HL-60/S4 (cell line): ENCODE results near the gene IDS.

ENCODE experiments used
- in situ Hi-C: fragments of 300-500 bp; cut with MboI; formaldehyde crosslinking; loops from 2 replicates; pipeline ENCODE4 v1.14.3; 2022; ENCODE audit warnings: low sequenced_read_pairs

Gene IDS

DNA sequence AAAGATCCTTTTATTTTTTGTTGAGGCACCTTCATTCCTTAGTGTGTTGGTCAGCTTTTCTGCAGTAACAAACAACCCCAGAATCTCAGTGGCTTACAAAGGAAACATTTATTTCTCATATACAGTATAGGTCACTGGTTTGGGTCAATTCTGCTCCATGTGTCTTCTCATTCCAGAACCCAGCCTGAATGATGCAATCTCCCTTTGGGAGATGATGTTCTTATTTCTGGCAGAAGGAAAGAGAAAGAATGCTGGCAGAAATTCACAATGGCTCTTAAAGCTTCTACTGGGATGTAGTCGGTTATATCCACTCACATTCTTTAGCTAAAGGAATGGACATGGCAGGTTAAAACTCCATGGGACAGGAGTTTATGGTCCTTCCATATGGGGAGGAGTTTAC is 42.3 kb downstream of the IDS start:
- in situ Hi-C loops = no loop called here

DNA sequence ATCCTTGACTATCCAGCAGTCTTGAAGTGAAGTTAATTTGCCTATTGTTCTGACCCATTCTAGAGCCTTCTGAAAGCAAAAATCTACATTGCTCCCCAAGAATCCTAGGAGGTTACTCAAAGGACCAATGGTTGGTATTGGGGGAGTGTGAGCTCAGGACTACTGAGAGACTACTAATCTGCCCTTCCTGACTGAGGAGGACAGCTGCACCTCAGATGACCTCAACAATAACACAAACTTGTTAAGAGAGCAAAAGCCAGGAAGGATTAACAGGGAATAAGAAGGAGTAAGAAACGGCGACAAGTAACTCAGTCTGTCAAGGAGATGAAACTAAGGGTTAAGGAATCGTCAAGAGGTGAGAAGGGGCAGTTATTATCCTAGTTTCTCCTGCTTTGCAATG is 43.4 kb downstream of the IDS start:
- in situ Hi-C loops = no loop called here

DNA sequence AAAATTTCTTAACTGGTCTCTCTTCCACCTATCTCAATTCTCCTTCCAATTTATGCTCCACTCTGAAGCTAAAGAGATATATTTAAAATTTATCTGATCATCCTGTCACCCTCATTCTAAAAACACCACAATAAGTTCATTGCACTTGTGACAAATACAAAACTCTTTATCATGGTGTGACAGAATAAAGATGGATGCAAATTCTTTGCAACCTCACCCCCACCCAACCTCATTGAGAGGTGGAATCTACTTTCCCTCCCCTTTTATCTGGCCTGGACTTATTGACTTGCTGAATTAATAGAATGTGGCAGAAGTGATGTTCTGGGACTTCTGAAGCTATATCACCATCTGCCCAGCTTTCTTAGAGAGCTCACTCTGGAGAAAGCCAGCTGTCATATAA is 46.5 kb downstream of the IDS start:
- in situ Hi-C loops = no loop called here

DNA sequence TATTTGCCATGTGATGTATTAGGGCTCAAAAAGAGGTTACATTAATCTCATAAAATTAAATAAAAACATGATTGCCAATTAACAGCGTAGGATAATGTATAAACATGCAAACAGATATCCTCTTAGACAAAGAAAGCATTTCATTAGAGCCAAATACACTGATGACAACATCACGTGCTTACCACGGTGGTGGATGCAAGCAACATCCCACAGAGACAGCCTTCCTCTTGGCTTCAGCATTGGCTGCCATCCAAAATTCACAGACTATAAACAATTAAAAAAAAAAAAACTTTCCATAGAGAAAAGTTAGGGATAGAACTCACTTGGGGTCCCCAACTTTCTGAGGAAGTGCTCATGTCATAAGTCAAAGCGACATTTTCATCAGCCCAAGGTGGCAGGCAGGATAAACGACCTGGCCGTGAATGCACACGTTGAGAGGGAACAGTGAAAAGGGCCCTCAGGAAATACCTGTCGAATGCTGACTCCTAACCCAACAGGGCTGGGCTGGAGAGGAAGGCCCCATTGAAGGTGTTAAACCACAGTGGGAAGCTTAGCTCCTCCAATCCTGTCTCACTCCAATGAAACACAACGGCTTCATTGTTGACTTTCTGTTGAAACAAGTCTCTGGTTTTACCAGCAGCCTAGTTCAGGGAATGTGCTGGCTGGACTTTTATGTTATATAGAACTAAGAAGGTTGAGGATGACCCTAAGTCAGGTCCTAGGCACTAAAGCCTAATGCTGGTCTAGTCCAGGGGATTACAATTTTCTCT is 48.4 kb downstream of the IDS start:
- in situ Hi-C loops = no loop called here

DNA sequence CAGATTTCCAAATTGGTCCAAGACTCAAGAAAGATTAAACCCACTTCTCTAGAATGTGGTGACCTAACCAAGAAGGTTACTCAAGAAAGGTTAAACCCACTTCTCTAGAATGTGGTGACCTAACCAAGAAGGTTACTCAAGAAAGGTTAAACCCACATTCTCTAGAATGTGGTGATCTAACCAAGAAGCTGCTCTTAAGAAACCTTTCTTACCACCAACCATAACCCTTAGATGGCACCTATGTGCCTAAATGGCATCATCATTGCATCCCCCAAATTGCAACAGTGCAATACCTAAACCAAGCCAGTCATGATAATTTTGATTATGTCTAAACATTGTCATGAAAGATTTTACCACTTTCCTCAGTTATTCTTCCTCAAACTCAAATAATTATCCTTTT is 49.2 kb downstream of the IDS start:
- in situ Hi-C loops = no loop called here

DNA sequence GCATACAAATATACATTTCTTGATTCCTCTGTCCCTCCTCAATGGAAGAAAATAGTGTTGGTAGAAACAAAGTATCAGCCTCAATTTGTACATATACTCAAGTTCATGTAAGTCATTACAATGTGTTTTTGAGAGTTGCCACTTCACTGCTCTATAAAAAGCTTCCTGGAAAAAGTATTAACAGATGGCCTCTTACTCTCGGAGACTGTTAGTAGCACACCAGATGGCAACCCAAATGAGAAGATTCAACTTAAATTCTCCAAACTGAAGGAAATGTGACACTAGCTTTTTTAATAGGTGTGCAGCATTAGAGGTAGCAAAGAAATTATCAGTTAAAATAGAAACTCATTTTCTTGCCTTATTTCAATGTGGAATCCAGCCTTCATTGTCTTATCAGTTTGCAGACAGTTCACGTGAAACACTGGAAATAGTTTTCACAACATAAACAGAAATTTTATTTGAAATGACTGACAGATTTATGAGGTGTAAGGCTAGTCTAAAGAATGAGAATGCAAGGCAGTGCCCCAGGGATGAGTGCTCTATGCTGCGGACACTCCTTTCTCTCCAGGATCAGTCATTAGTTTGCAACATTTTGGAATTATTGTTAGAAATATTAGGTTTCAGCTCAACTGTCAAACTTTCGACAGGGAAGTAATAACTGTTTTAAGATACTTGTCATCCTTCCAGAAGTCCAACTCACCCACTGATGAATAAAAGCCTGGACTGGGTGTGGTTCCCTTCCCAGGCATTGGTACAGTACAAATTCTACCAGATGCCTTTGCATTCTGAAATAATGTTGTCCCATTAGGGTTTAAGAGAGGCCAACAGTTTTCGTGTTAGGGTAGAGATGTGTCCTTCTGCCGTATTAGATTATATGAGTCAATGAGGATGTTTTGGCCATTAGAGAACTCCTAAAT is 50.9 kb downstream of the IDS start:
- in situ Hi-C loops = no loop called here

DNA sequence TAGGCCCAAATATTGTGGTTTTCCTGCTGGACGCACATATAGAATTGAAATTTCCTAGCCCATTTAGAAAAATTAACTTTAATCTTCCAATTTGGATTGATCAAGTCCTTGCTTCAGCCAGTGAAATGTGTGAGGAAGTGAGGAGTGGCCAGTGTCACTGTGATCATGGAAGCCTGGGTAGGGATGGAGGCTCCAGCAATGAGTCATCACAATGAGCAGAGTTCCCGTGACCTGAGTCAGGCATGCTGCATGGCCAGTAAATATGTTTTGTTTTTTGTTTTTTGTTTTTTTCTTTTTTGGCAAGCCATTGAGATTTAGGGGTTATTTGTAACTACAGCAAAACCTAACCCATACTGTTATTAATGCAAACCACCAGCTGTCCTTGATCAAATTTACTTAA is 52.1 kb downstream of the IDS start:
- in situ Hi-C loops = no loop called here

DNA sequence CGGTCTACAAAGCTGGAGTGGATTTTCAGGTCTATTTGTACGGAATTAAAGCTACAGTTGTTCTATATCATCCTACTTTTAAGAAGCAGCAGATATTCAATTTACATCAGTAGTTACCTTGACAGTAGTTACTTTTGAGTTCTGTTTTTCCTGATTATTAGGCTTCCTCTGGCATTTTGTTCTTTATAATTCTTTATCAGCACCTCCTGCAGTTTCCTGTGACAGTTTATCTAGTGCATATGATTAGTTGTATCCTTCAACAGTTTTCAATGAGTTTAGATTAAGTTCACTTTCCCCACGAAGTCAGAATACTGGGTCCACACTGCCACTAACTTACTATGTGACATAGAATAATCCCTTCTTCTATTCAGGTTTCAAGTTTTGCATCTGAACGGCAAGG is 71.7 kb downstream of the IDS start:
- in situ Hi-C loops = no loop called here

DNA sequence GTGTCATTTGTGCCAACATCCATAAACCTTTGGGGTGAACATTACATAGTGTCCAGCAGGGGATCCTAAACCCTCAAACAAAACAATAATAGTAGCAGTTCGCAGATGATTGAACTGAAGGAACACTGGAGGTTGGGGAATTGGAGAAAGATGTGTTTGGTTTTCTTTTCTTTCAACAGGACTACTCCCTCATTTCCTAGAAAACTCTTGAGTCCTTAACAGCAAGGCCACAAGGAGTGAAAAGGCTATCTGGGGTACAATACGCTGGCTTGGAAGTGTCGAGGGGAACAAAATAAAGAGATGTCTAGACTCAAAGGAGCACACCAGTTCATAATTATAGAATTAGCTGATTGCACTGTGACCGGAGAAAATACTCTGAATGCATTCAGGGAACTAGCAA is 72.1 kb downstream of the IDS start:
- in situ Hi-C loops = no loop called here
